ENCODE measurements around the gene ANXA10.
"Not testable (repeated sequence)": the region's sequence is repeated elsewhere in the genome, so short reads cannot be mapped to it uniquely, and the experiment has no call there.

Gene ANXA10

DNA sequence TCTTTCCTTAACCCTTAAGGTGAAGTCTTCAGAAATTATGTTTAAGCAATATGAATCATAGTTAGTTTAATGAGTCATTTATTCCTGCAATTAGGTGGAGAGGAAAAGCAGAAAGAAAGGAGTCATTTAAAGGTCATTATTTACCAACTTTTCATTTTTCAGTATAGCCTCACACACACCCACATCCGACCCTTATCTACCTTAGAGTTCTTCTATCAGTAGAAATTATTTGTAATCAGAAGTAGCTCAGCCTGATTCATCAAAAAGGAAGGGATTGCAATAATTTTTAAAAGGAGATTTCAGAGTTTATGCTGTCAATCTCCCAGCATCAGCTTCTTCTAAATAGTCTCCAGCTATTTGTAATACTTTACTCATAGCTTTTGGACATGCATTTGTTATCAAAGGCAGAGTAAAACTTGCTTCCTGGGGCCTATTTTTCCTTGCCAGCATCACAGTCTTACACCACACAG lies 5.9 kb downstream of the ANXA10 start:
- DNase-seq (ENCODE audit: extremely low spot score), result no peak
- CTCF ChIA-PET, result no interaction called here
- TF ChIP-seq, protein P1, sequence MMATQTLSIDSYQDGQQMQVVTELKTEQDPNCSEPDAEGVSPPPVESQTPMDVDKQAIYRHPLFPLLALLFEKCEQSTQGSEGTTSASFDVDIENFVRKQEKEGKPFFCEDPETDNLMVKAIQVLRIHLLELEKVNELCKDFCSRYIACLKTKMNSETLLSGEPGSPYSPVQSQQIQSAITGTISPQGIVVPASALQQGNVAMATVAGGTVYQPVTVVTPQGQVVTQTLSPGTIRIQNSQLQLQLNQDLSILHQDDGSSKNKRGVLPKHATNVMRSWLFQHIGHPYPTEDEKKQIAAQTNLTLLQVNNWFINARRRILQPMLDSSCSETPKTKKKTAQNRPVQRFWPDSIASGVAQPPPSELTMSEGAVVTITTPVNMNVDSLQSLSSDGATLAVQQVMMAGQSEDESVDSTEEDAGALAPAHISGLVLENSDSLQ (IDR thresholded peaks at IDR 0.05), result no peak
- TF ChIP-seq HDGF (IDR thresholded peaks at IDR 0.05; ENCODE audit: borderline replicate concordance), result no peak
- TF ChIP-seq ARNT (IDR thresholded peaks at IDR 0.05), result no peak
- TF ChIP-seq BHLHE40 (IDR thresholded peaks at IDR 0.05; ENCODE audit: borderline replicate concordance), result no peak
- TF ChIP-seq FOXA1 (IDR thresholded peaks at IDR 0.05), result no peak
- no peak for TF ChIP-seq CTBP1 (IDR thresholded peaks at IDR 0.05; ENCODE audit: borderline replicate concordance)
- no peak for TF ChIP-seq LEF1 (IDR thresholded peaks at IDR 0.05; ENCODE audit: borderline replicate concordance)
- POLR2A ChIA-PET, result no interaction called here

- ChIA-PET CTCF (no interaction called here), POLR2A (no interaction called here)
- TF ChIP-seq L3MBTL2 (conservative IDR thresholded peaks at IDR 0.05) (no peak), SP1 (IDR thresholded peaks at IDR 0.05) (no peak)
- DNase-seq (ENCODE audit: extremely low spot score), result no peak
Observed at GRCh38 chr4:168099195-168099594, 6.9 kb downstream of the ANXA10 start.

DNA sequence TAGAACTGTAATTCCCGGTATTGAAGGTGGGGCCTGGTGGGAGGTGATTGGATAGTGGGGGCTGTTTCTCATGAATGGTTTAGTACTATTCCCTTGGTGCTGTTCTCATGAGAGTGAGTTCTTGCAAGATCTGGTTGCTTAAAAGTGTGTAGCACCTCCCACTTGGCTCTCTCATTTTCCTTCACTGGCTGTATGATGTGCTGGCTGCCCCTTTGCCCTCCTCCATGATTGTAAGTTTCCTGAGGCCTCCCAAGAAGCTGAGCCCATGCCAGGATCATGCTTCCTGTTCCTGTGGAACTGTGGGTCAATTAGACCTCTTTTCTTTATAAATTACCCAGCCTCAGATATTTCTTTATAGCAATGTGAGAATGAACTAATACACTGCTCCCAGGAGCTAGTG lies 8.7 kb downstream of the ANXA10 start:
- DNase-seq (ENCODE audit: extremely low spot score), result no peak
- ChIA-PET POLR2A (no interaction called here), CTCF (no interaction called here)
- TF ChIP-seq ARNT (IDR thresholded peaks at IDR 0.05), result no peak
- no peak for TF ChIP-seq TARDBP (IDR thresholded peaks at IDR 0.05)
- TF ChIP-seq, protein P1 (IDR thresholded peaks at IDR 0.05), result no peak
- no peak for TF ChIP-seq LEF1 (IDR thresholded peaks at IDR 0.05; ENCODE audit: borderline replicate concordance)
- no peak for TF ChIP-seq ELF4 (IDR thresholded peaks at IDR 0.05)
- no peak for TF ChIP-seq FOXK2 (IDR thresholded peaks at IDR 0.05)
- TF ChIP-seq CTBP1 (IDR thresholded peaks at IDR 0.05; ENCODE audit: borderline replicate concordance), result no peak
- no peak for TF ChIP-seq NFRKB (IDR thresholded peaks at IDR 0.05)
- TF ChIP-seq L3MBTL2 (conservative IDR thresholded peaks at IDR 0.05), result no peak
- TF ChIP-seq BHLHE40 (IDR thresholded peaks at IDR 0.05; ENCODE audit: borderline replicate concordance), result no peak
- no peak for TF ChIP-seq FOXM1 (IDR thresholded peaks at IDR 0.05; ENCODE audit: borderline replicate concordance)
- no peak for TF ChIP-seq SP1 (IDR thresholded peaks at IDR 0.05)
- TF ChIP-seq FOXA1 (IDR thresholded peaks at IDR 0.05), result no peak
- TF ChIP-seq SUZ12 (IDR thresholded peaks at IDR 0.05), result no peak
- no peak for TF ChIP-seq HDGF (IDR thresholded peaks at IDR 0.05; ENCODE audit: borderline replicate concordance)

DNA sequence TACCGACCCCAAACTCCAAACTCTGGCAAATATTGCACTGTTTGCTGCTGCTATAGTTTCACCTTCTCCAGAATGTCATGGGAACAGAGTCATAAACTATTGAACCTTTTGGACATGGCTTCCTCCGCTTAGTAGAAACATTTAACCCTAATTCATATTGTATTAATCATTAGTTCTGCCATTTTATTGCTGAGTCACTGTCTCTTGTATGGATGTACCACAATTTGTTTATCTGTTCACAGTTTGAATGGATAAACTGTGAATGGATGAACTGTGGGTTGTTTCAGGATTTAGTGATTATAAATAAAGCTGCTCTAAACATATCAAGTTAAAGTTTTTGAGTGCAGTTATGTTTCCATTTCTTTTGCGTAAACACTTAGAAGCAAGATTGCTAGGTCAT lies 10.1 kb downstream of the ANXA10 start:
- TF ChIP-seq, protein P1 (IDR thresholded peaks at IDR 0.05), result no peak
- TF ChIP-seq ARNT (IDR thresholded peaks at IDR 0.05) (no peak), SUZ12 (IDR thresholded peaks at IDR 0.05) (no peak), FOXM1 (IDR thresholded peaks at IDR 0.05; ENCODE audit: borderline replicate concordance) (no peak), ZNF384 (IDR thresholded peaks at IDR 0.05) (no peak), FOXA1 (IDR thresholded peaks at IDR 0.05) (no peak), BHLHE40 (IDR thresholded peaks at IDR 0.05; ENCODE audit: borderline replicate concordance) (no peak), LEF1 (IDR thresholded peaks at IDR 0.05; ENCODE audit: borderline replicate concordance) (no peak), NFRKB (IDR thresholded peaks at IDR 0.05) (no peak)
- DNase-seq (ENCODE audit: extremely low spot score), result no peak
- ChIA-PET POLR2A (no interaction called here), CTCF (no interaction called here)

- no peak for TF ChIP-seq ZNF384 (IDR thresholded peaks at IDR 0.05)
- no peak for TF ChIP-seq ARNT (IDR thresholded peaks at IDR 0.05)
- TF ChIP-seq CTBP1 (IDR thresholded peaks at IDR 0.05; ENCODE audit: borderline replicate concordance), result no peak
- TF ChIP-seq FOXA1 (IDR thresholded peaks at IDR 0.05), result no peak
- TF ChIP-seq, protein P1 (IDR thresholded peaks at IDR 0.05), result no peak
- TF ChIP-seq LEF1 (IDR thresholded peaks at IDR 0.05; ENCODE audit: borderline replicate concordance), result no peak
- TF ChIP-seq SP1 (IDR thresholded peaks at IDR 0.05), result no peak
- TF ChIP-seq FOXM1 (IDR thresholded peaks at IDR 0.05; ENCODE audit: borderline replicate concordance), result no peak
- no peak for TF ChIP-seq NFRKB (IDR thresholded peaks at IDR 0.05)
- CTCF ChIA-PET, result interaction anchor here (1.0 kb wide), 1 partner anchor 44 kb away, joined by 5 read pairs; no protein-coding TSS in a partner anchor
- POLR2A ChIA-PET, result no interaction called here
- DNase-seq (ENCODE audit: extremely low spot score), result no peak
Observed at GRCh38 chr4:168109527-168109926, 17.2 kb downstream of the ANXA10 start.

DNA sequence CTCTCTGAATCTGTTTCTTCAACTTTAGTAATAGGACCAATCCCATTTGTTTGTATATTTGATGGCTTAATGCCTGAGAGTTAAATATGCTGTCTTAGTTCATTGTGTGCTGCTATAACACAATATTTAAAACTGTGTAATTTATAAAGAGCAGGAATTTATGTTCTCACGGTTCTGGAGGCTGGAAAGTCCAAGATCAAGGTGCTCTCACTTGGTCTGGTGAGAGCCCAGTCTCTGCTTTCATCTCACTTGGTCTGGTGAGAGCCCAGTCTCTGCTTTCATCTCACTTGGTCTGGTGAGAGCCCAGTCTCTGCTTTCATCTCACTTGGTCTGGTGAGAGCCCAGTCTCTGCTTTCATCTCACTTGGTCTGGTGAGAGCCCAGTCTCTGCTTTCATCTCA lies 20.7 kb downstream of the ANXA10 start:
- POLR2A ChIA-PET; CTCF ChIA-PET; DNase-seq (ENCODE audit: extremely low spot score): not testable (repeated sequence)

GRCh38 chr4:168118116-168118655 lies 25.8 kb downstream of the ANXA10 start:
- ChIA-PET CTCF (interaction anchor here (0.7 kb wide), 2 partner anchors 718 to 1338 kb away, joined by 3 to 4 read pairs; no protein-coding TSS in a partner anchor), POLR2A (no interaction called here)
- TF ChIP-seq L3MBTL2 (conservative IDR thresholded peaks at IDR 0.05), result no peak
- no peak for TF ChIP-seq ARNT (IDR thresholded peaks at IDR 0.05)
- no peak for TF ChIP-seq HDGF (IDR thresholded peaks at IDR 0.05; ENCODE audit: borderline replicate concordance)
- TF ChIP-seq CTBP1 (IDR thresholded peaks at IDR 0.05; ENCODE audit: borderline replicate concordance), result no peak
- DNase-seq (ENCODE audit: extremely low spot score), result no peak
